Liver (tissue), 9 donors: ENCODE data around the gene RNPEPL1. TPM values are rescaled to one million over a fixed set of nuclear protein-coding genes. Genes with fewer than 3 reads are reported as not detected.

Source experiments
- DNase-seq: peaks from one replicate; pipeline ENCODE4 v3.0.0-alpha.2; 2017; ENCODE audit warnings: low spot score
- H3K27ac ChIP-seq, 2 donors: one replicate each; pipeline ENCODE4 v1.7.0; 2013; ENCODE audit warnings: inconsistent platforms in 2 of 2, low read length in 2 of 2, control low read depth in 1 of 2, low read depth in 1 of 2, mild to moderate bottlenecking in 1 of 2
- H3K27me3 ChIP-seq, 4 donors: one replicate each; pipeline versions ENCODE4 v1.6.1 to v1.7.0; 2013; ENCODE audit warnings: low read length in 3 of 4, inconsistent platforms in 1 of 4, mild to moderate bottlenecking in 1 of 4, moderate library complexity in 1 of 4; ENCODE audit not compliant: control insufficient read depth in 4 of 4, insufficient read depth in 4 of 4
- H3K36me3 ChIP-seq, 4 donors: one replicate each; pipeline versions ENCODE4 v1.6.1 to v1.7.0; 2013; ENCODE audit warnings: low read length in 3 of 4, mild to moderate bottlenecking in 3 of 4, low read depth in 1 of 4, moderate library complexity in 1 of 4; ENCODE audit not compliant: control insufficient read depth in 4 of 4, insufficient read depth in 3 of 4
- H3K4me1 ChIP-seq, 4 donors: one replicate each; pipeline versions ENCODE4 v1.6.1 to v1.7.0; 2013; ENCODE audit warnings: low read length in 3 of 4, mild to moderate bottlenecking in 3 of 4, moderate library complexity in 1 of 4; ENCODE audit not compliant: control insufficient read depth in 4 of 4, insufficient read depth in 4 of 4
- H3K4me3 ChIP-seq, 3 donors: one replicate each; pipeline versions ENCODE4 v1.6.1 to v1.7.0; 2013; ENCODE audit warnings: low read length in 3 of 3, control low read depth in 1 of 3, low read depth in 1 of 3, mild to moderate bottlenecking in 1 of 3
- H3K9ac ChIP-seq, 2 donors: one replicate each; pipeline ENCODE4 v1.7.0; 2013; ENCODE audit warnings: low read length in 2 of 2, mild to moderate bottlenecking in 2 of 2, moderate library complexity in 2 of 2, control low read depth in 1 of 2, low read depth in 1 of 2
- H3K9me3 ChIP-seq, 4 donors: one replicate each; pipeline versions ENCODE4 v1.6.1 to v1.7.0; 2013; ENCODE audit warnings: low read length in 3 of 4; ENCODE audit not compliant: control insufficient read depth in 4 of 4
- ATF3 ChIP-seq: IDR thresholded peaks from 2 replicates; pipeline ENCODE4 v1.6.1; 2016; ENCODE audit warnings: antibody characterized with exemption
- FOXA1 ChIP-seq: IDR thresholded peaks from 2 replicates; pipeline ENCODE4 v1.6.1; 2016; ENCODE audit warnings: antibody characterized with exemption
- FOXA2 ChIP-seq: IDR thresholded peaks from 2 replicates; pipeline ENCODE4 v1.6.1; 2016; ENCODE audit warnings: antibody characterized with exemption
- HNF4A ChIP-seq, 2 donors: conservative IDR thresholded peaks; 2 replicates each; pipeline ENCODE4 v1.6.1; 2016; ENCODE audit warnings: antibody characterized with exemption in 2 of 2, mild to moderate bottlenecking in 2 of 2
- HNF4G ChIP-seq: IDR thresholded peaks from 2 replicates; pipeline ENCODE4 v1.6.1; 2016; ENCODE audit warnings: antibody characterized with exemption
- JUND ChIP-seq, 2 donors: IDR thresholded peaks; 2 replicates each; pipeline ENCODE4 v1.6.1; 2016; ENCODE audit warnings: antibody characterized with exemption in 2 of 2
- MAX ChIP-seq: IDR thresholded peaks from 2 replicates; pipeline ENCODE4 v1.6.1; 2016; ENCODE audit warnings: antibody characterized with exemption
- NR2F2 ChIP-seq: IDR thresholded peaks from 2 replicates; pipeline ENCODE4 v1.6.1; 2016; ENCODE audit warnings: antibody characterized with exemption
- REST ChIP-seq: IDR thresholded peaks from 2 replicates; pipeline ENCODE4 v1.6.1; 2016; ENCODE audit warnings: antibody characterized with exemption, mild to moderate bottlenecking
- RXRA ChIP-seq, 2 donors: IDR thresholded peaks; 2 replicates each; pipeline ENCODE4 v1.6.1; 2017 to 2018; ENCODE audit warnings: antibody characterized with exemption in 2 of 2, mild to moderate bottlenecking in 1 of 2
- SP1 ChIP-seq: IDR thresholded peaks from 2 replicates; pipeline ENCODE4 v1.6.1; 2018; ENCODE audit warnings: antibody characterized with exemption, mild to moderate bottlenecking
- TAF1 ChIP-seq: conservative IDR thresholded peaks from 2 replicates; pipeline ENCODE4 v1.6.1; 2016; ENCODE audit warnings: antibody characterized with exemption, mild to moderate bottlenecking
- YY1 ChIP-seq: IDR thresholded peaks from 2 replicates; pipeline ENCODE4 v1.6.1; 2016; ENCODE audit warnings: antibody characterized with exemption, mild to moderate bottlenecking
- ZBTB33 ChIP-seq: IDR thresholded peaks from 2 replicates; pipeline ENCODE4 v1.6.1; 2016; ENCODE audit warnings: antibody characterized with exemption
- WGBS: extraction: QIAGEN DNeasy Blood & Tissue Kit; methylation state at CpG from one replicate; pipeline ENCODE4 v1.1.7; 2013; 5-methylcytosine and 5-hydroxymethylcytosine counted together
- polyA plus RNA-seq, 2 donors: library from polyadenylated mRNA; stranded (reverse) in 1 of 2; unstranded in 1 of 2; fragments of 200-250 nt in 1 of 2; fragments of >200 nt in 1 of 2; fragmentation: Nextera tagmentation in 1 of 2; extraction: Ambion mirVana in 1 of 2; gene quantifications; one replicate each; pipeline versions ENCODE4 v1.2.1 to v1.2.3, GENCODE V29; 2013 to 2015
- total RNA-seq, 2 donors: library from RNA; depleted of rRNA; stranded (reverse); fragments of >200 nt; gene quantifications; one replicate each; pipeline ENCODE4 v1.2.3, GENCODE V29; 2014
- donor health status: healthy.
- donor health status: healthy.
- donor health status: healthy.
- donor health status: healthy.
- donor health status: healthy.

Gene RNPEPL1
- total and polyA plus RNA-seq, 4 donors = 24.8 to 43.9 (median 29.4) TPM

- TF ChIP-seq ATF3 (no peak), HNF4G (no peak), TAF1 (no peak), FOXA2 (no peak), NR2F2 (no peak), SP1 (no peak), JUND (IDR thresholded peaks at IDR 0.05) (no peak), HNF4A (conservative IDR thresholded peaks at IDR 0.05) (no peak), MAX (no peak)
Measured at GRCh38 chr2:240575101-240575965, 7.0 kb downstream of the RNPEPL1 start (continued).

GRCh38 chr2:240576036-240576435, 7.8 kb downstream of the RNPEPL1 start:
- Histone ChIP-seq H3K27me3 (no peaks in the 10 kb centered on the region), H3K4me1 (peaks cover 9 to 25% (median 20%) of the 10 kb centered on the region in 4 donors), H3K36me3 (peaks cover 0 to 45% (median 7%) of the 10 kb centered on the region in 4 donors), H3K27ac (no peak overlapping the region), H3K9me3 (no peaks in the 10 kb centered on the region), H3K9ac (no peak overlapping the region), H3K4me3 (no peak overlapping the region)
- 81% methylated on average over 6 of the region's 6 CpGs for WGBS
- DNase-seq = no peak
- TF ChIP-seq REST (no peak), SP1 (no peak), FOXA1 (no peak), RXRA (IDR thresholded peaks at IDR 0.05) (no peak), ZBTB33 (no peak), YY1 (no peak)
